GOT3 (cell line): ENCODE results near the gene ZFR.
"Not testable (repeated sequence)": the region's sequence is repeated elsewhere in the genome, so short reads cannot be mapped to it uniquely, and the experiment has no call there.

Experiments
- DNase-seq: peaks from one replicate; lab custom pipeline; 2025; ENCODE audit warnings: mixed read lengths; lab: John Stamatoyannopoulos, UW

Gene ZFR

DNA sequence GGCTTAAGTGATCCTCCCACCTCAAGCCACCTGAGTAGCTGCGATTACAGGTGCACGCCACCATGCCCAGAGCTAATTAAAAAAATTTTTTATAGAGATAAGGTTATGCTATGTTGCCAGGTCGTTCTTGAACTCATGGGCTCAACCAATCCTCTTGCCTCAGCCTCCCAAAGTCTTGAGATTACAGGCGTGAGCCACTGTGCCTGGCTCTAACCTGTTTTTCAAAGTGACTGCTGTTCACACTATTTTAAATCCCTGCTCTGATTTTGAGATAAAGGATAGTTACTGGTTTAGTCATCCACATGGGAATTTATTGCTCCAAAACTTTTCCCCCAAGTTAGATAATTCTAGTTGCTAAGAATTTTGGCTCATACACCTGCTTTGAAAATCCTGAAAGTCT, 83.6 kb downstream of the ZFR start:
- DNase-seq: no peak

GRCh38 chr5:32358611-32359010, 85.9 kb downstream of the ZFR start:
- DNase-seq: no peak

DNA sequence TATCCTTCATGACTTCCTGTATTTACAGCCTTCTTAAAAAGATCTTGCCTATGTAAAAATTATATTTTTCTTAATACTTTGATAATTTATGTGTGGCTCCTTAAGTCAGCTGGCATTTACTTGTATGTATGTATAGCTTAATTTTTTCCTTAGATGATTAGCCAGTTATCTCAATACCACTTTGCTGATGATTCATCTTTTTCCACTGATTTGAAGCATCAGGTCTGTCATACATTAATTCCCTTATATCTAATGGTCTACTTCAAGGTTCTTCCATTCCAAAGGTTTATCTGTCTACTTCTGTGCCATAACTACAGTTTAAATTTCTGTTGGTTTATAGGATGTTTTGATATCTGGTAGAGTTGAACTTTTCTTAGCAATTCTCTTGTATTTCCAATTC, 86.9 kb downstream of the ZFR start:
- no peak for DNase-seq

- DNase-seq: no peak
Measured at GRCh38 chr5:32355686-32356085, 88.9 kb downstream of the ZFR start.

DNA sequence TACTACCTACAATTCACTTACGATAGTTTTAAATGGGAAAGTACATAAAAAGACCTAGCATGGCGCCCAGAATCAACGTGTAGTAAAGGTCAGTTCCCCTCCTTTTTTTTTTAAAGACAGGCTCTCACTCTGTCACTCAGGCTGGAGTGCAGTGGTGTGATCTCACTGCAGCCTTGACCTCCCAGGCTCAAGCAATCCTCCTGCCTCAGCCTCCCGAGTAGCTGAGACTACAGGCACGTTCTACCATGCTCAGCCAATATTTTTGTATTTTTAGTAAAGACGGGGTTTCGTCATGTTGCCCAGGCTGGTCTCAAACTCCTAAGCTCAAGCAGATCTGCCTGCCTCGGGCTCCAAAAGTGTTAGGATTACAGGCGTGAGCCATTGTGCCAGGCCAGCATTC, 91.1 kb downstream of the ZFR start:
- no peak for DNase-seq

DNA sequence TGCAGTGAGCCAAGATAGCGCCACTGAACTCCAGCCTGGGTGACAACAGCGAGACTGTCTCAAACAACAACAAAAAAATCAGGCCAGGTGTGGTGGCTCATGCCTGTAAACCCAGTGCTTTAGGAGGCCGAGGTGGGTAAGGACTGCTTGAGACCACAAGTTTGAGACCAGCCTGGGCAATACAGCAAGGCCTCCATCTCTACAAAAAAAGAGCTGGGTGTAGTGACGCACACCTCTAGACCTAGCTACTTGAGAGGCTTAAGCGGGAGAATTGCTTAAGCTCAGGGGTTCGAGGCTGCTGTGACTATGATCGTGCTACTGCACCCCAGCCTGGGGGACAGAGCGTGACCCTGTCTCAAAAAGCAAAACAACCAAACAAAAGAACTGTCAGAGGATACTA, 91.9 kb downstream of the ZFR start:
- no peak for DNase-seq

DNA sequence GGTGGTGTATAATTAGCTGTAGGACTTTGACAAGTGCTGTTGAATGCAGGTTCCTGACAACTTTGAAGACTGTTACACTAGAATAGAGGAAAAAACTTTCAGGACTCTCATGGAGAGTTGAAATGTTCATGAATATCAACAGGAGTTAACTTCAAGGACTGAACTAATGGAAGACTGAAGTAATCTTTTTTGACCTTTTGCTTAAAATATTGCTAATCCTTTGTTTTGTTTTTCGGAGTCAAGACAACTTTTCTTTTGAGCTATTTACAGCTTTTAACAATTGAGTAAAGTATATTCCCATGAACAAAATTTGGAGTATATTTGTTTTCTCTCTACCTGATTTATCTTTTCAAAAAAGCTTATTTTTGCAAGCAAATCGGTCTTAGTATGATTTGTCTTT, 97.7 kb downstream of the ZFR start:
- no peak for DNase-seq

- DNase-seq: no peak
Measured at GRCh38 chr5:32343058-32343672, 101.4 kb downstream of the ZFR start.

DNA sequence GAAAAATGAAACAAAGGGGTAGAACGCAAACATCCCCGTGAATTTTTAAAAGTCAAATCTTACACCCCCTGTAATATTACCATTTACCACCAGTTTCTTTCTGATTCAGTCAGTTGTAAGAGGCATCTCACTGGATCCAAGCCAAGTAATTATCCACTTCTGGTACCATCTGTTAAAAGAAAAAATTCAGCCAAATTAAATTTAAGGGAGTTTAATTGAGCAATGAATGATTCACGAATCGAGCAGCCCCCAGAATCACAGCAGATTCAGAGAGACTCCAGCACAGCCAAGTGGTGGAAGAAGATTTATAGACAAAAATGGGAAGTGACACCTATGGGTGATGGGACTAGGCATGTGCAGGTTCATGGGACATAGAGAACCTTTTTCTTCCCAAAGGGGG, 101.9 kb downstream of the ZFR start:
- DNase-seq: no peak

DNA sequence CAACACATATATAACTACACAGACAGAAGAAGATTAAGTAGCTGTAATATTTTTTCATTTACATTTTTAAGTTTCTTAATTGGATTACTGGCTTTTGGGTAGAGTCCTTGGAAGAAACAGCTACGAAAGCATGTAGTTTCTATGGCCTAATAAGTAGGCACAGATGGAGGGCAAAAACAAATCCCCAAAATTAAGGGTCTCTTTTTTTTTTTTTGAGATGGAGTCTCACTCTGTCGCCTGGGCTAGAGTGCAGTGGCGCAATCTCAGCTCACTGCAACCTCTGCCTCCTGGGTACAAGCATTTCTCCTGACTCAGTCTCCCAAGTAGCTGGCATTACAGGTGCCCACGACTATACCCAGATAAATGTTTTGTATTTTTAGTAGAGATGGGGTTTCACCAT, 104.7 kb downstream of the ZFR start:
- no peak for DNase-seq

DNA sequence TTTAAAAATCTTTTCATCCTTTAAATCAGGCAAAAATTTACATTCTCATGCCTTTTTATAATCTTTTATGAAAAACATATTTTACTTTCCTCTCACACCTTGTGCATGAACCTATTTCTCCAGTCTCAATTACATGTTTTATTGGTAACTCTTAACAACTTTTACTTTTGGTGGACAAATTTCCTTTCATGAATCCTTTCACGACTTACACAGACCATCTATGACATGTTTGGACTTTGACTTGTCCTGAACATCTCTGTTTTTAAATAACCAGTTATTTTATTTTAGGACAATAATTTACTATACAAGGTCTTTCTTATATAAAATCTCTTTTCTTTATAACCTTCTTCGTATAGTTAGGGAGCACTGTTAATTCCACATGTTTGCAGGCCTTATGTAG, 105.3 kb downstream of the ZFR start:
- no peak for DNase-seq

DNA sequence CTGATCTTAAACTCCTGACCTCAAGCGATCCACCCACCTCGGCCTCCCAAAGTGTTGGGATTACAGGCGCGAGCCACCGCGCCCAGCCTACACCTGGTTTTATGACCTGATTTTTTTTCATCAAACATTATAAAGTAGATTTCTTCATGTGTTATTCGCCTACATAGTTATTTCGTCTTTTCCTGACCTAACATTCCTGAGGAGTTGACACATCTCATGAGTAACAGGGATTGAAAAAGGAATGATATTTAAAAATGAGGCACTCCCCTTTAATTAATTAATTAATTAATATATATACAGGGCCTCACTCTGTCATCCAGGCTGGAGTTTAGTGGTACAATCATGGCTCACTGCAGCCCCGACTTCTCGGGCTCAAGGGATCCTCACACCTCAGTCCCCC, 111.6 kb downstream of the ZFR start:
- DNase-seq: no peak

GRCh38 chr5:32332361-32332760, 112.2 kb downstream of the ZFR start:
- no peak for DNase-seq

DNA sequence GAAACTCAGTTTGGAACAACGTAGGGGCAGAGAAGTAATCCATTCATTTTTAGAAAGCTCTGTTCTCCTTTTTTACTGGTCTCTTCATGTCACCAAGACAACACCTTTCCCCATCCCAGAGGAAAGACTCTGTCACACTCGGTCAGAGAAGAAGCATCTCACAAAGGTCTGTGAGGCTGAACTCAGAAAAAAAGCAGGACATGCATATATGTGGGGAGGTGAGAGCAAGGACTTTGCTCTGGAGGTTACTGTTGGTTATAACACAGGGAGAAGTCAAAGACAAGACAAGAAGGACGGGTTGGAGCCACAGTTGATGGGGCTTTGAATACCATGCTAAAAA, 112.6 kb downstream of the ZFR start:
- DNase-seq: no peak

DNA sequence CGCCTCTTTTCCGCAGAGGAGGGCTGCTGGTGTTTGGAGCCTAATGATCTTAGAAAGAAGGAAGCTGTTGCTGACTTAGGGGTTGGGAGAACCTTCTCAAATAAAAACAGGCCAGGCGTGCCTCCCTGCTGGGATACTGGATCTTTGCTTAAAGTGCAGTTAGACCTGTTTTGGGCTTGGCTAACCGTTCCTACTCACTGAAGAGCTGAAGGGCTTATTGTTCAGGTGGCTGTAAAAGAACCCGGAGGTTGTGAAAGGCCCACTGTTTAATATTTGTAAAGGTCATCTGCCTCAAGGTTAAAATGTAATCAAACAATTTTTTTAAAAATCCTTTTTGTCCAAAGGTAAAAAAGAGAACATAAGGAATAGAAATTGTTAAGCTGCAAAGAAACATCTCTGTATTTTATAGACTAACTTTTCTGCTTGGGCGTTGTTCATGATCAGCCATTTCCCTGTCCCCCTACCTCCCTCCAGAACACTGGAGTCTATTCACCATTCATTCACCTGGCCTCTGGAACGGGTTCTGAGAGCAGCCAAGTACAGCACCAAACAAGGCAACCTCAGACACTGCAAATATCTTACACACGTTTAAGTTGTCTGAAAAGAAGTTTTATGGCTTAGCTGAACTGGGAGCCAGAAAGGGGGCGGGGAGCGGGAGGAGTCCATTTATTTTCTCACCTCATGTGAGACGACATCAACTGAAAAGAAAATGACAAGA, 113.2 kb downstream of the ZFR start:
- no peak for DNase-seq

DNA sequence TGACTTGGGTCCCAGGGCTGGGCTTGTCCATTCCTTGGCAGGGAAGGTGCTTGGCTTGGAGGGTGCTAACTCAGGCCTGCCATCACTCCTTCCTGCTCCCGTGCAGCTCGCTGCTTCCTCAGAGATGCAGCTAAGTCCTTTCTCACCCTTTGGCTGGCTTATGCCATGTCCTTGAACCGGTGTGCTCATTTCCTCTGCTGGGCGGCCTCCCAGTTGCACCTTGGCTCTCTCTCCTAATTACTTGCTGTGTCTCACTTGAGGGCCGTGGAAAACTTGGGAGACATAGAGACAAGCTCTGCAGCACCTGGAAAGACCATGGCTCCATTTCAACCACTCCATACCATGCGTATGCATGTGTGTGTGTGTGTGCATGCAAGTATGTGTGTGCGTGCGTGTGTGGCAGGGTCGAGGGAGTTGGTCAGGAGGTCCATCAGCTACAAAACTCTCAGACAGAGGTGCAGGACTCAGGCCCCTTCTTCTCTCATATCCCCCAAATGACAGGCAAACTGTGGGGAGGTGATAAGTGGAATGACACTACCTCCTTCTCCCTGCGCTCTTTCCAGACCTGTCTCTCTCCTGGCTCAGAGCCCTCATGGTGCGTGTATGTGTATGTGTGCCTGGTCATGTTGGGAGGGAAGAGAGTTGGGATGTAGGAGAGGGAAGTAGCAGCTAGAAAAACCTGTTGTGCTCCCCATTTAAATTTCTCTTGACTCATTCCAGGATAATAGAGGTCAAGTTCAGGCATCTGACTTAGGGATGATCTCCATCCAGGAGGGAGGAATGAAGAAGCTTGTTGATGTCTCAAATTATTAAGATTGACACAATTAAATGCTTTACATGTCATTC, 114.2 kb downstream of the ZFR start:
- no peak for DNase-seq

DNA sequence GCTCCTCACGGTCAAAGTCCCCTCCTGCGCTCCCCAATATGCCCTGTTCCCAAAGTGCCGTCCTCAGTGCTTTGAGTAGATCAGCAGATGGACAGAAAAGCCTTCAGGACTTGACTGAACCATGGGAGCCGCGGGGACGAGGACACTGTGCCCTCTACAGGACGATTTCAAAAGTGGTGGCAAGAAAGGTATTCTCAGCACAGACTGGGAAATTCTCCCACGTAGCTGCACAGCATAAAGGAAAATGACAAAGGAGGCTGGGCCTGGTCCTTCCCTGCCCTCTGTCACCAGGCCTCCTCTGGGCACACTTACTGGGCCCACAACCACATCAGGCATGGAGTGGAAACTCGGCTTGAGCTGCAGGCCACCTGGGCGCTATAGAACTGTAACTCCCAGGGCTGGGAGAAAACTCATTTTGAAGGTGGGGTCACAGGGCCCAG, 115.1 kb downstream of the ZFR start:
- no peak for DNase-seq

DNA sequence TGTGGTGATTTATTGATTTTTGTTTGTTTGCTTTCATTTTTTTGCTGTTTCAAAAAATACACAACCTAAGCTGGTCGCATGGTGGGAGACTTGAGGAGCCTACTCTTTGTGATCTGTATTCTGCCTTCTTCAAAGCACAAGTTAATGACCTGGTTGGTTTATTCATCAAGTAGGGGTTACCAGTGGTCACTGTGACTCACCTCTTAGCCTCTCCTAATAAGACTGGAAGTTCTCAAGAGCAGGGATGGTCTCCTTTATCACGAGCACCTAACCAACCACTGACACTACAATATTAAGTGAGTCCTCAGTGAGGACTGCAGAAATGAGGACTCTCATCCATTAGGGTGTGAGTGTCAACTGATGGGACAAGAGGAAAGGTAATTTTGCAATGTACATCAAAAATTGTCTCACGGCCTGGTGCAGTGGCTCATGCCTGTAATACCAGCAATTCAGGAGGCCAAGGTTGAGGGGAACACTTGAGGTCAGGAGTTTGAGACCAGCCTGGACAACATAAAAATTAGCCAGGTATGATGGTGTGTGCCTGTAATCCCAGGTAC, 118.2 kb downstream of the ZFR start:
- no peak for DNase-seq

GRCh38 chr5:32325616-32326015, 118.9 kb downstream of the ZFR start:
- no peak for DNase-seq

- no peak for DNase-seq
Measured at GRCh38 chr5:32325062-32325461, 119.5 kb downstream of the ZFR start.

DNA sequence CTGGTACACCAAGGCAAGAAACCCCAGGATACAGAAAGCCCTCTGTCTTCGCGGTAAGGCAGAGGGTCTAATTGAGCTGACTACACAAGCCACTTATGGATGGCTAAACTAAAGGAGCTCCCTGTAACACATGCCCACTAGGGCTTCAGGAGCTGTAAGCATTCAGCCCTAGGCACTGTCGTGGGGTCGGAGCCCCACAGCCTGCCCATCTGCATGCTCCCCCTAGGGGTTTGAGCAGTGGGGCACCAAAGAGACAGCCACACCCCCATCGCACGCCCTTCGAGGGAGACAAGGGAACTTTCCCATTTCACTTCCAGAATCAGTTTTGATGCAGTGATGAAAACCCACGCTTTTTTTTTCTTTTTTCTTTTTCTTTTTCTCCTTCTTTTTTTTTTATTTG, 120.8 kb downstream of the ZFR start:
- no peak for DNase-seq

DNA sequence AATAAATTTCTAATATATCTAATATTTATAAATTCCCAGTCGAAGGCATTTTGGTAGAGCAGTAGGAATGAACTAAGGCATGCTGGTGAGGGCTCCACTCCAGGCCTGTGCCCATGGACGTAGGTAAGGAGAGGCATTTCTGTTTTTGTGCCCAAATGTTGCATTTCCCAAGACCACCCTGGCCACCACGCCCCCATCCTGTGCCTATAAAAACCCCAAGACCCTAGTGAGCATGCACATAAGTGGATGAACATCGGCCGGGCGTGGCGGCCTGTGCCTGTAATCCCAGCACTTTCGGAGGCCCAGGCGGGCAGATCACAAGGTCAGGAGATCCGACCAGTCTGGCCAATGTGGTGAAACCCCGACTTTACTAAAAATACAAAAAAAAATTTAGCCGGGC, 121.7 kb downstream of the ZFR start:
- no peak for DNase-seq

DNA sequence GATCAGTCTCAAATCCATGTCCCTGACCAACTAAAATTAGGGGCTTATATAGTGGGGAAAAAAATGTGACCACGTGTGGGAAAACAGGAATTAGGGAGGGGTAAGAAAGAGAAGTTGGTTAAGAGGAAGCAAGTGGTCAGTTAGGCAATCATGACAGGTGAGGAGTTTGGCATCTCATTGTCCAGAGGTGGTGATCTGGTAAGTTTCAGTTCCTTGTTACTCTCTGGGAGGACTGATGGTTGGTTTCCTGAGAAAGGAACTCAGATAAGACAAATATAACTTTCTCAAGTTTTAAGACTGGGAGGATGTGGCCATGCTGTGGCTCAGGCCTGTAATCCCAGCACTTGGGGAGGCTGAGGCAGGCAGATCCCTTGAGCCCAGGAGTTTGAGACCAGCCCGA, 122.8 kb downstream of the ZFR start:
- DNase-seq: not testable (repeated sequence)
